Measurements from ENCODE around the gene RBM5.

GRCh38 chr3:50100956-50101845 lies 12.5 kb downstream of the RBM5 start:
- no peak for TF ChIP-seq POLR2A (IDR thresholded peaks at IDR 0.05; ENCODE audit: low read depth)
- TF ChIP-seq POLR2AphosphoS5 (IDR thresholded peaks at IDR 0.05) = no peak
- TF ChIP-seq CTCF (IDR thresholded peaks at IDR 0.05) = no peak

Measured in esophagus muscularis mucosa (tissue), 3 donors.